ENCODE measurements around the gene GLRA1.
A peak's percentile ranks its signal among the peaks of the same experiment; 100 is the strongest.
"Not testable (repeated sequence)": the region's sequence is repeated elsewhere in the genome, so short reads cannot be mapped to it uniquely, and the experiment has no call there.

The GLRA1 gene

DNA sequence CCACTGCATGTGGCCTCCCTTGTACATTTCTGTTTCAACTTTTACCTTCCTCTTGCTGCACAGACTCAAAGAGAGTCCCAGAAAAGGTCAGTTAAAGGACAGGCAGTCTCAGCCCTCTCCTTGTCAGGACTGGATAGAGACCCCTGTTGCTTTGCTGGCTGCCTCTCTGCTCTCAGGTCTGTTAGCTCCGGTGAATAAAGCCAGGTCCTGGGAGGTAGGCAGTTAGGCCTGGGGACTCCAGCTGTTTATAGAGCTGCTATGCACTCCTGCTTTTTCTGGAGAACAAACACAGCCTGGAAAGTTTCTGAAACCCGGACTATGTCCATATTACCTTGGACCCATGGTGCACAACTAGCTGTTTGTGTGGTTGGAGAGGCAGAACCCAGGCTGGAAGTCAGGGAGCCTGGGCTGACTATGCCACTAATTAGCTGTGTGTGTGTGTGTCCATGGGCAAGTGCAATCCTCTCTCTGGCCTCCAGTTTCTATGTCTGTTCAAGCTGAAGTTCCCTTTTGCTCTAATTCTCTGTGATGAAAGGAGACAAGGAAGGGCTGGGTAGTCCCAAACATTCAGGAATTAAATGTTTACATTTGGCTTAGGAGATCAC, 42.9 kb downstream of the GLRA1 start:
- DNase-seq (ENCODE audit: low spot score) = no peak

DNA sequence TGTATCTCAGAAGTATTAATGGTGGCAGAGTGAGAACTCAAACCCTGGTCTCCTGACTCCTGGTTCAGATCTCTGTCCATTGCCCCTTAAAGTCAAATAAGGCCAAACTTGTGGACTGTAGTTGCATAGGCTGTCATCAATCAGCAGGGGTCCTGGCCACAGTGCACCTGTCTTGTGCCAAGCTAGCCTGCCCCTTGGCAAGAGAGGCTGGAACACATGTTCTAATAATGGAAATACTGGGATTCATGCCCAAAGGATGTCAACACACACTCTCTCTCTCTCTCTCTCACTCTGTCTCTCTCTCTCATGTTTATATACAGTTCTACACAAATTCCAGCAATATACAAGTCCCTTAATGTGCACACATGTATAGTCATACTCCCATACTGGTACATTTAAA, 44.3 kb downstream of the GLRA1 start:
- no peak for DNase-seq (ENCODE audit: low spot score)

GRCh38 chr5:151873701-151874100, 51.0 kb downstream of the GLRA1 start:
- DNase-seq (ENCODE audit: low spot score) = no peak

DNA sequence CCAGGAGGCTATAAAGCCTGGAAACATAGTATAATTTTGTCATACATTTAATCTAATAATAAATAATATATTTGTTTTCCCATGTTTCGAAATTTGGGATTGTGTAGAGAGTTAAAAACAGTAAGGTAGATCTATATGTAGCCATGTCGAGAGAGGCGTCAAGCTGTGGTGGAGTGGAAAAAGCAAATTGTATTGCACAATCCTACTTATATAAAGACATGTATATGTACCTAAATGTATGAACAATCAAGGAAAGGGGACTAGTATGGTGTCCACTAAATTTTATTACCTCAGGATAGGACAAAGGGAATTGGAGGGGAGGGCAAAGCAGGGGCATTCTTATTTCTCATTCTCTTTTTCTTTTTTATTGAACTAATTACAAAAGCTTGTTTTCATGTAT, 52.0 kb downstream of the GLRA1 start:
- no peak for DNase-seq (ENCODE audit: low spot score)

DNA sequence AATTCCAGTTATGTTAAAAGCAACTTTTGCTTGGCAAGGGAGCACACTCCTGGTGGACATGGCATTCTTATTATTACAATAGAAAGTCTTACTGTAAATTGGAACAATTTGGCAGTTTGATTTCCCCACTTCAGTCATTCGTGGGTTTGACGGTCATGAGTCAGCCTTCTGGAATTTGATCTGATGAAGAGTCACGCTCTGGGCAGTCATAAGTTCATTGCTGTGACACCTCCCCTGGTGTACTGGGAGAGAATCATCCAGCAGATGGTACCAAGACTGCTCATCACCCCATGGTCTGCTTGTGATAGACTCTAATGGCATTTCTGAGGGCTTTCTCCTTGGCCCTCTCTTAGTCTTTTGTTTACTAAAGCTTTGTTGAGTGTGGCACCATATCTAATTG, 53.8 kb downstream of the GLRA1 start:
- no peak for DNase-seq (ENCODE audit: low spot score)

DNA sequence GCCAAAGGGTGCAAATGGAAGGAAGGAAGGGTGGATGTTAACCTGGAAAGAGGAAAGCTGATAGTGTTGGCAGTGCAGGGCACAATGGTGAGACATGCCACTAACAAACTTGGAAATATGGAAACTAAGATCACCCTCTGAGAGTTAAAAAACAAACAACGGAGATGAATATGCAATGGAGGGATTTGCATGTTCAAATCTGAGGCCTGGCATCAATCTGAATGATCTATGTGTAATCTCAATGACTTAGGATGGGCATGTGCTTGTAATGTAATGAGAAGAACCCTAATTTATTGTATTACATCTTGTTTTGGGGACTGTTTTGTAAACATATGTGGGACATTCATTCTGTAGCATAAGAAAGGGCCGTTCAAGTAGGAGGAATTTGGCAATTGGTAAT, 54.4 kb downstream of the GLRA1 start:
- DNase-seq (ENCODE audit: low spot score) = no peak

GRCh38 chr5:151869843-151870242, 54.8 kb downstream of the GLRA1 start:
- DNase-seq (ENCODE audit: low spot score) = no peak

GRCh38 chr5:151868451-151868850, 56.2 kb downstream of the GLRA1 start:
- DNase-seq (ENCODE audit: low spot score) = no peak

- no peak for DNase-seq (ENCODE audit: low spot score)
Observed at GRCh38 chr5:151864061-151864748, 60.4 kb downstream of the GLRA1 start.

DNA sequence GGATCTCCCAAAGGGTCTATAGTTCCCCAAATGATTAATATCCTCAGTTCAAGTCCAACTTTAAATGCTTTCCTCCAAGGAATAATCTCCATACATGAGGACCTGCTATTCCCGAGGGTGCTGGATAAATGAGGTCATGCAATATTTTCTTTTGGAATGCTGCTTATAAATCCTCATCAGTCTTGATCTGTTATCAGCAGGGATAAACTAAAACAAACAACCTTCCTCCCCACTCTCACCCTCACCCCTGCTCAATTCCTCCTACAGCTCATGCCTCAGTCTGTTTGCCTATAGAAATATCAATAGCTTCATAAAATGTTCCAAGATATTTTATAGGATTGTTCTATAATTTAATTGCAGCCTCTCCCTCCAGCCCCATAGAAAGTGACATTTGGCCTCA, 61.1 kb downstream of the GLRA1 start:
- no peak for DNase-seq (ENCODE audit: low spot score)

DNA sequence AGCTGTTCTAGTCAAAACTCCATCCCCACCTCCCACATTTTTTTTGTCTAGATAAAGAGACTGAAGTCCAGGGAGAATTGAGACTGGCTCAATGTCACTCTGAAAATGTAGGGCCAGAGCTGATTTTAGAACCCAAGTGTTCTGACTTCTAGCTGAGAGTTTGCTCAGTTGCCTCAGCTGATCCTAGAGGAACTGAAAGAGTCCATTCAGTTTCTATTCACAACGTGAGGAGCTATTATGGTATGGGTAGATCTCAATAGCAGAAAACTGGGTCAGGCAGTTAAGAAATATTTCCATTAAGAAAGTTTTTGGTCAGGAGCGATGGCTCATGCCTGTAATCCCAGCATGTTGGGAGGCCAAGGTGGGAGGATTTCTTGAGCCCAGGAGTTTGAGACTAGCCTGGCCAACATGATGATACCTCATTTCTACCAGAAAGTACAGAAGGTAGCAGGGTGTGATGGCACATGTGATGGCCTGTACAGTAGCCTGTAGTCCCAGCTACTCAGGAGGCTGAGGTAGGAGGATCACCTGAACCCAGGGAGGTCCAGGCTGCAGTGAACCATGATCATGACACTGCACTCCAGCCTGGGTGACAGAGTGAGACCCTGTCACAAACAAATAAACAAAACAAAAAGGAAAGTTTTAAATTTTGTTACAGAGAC, 61.7 kb downstream of the GLRA1 start:
- DNase-seq (ENCODE audit: low spot score) = no peak

- DNase-seq (ENCODE audit: low spot score) = not testable (repeated sequence)
Observed at GRCh38 chr5:151860867-151861266, 63.8 kb downstream of the GLRA1 start.

DNA sequence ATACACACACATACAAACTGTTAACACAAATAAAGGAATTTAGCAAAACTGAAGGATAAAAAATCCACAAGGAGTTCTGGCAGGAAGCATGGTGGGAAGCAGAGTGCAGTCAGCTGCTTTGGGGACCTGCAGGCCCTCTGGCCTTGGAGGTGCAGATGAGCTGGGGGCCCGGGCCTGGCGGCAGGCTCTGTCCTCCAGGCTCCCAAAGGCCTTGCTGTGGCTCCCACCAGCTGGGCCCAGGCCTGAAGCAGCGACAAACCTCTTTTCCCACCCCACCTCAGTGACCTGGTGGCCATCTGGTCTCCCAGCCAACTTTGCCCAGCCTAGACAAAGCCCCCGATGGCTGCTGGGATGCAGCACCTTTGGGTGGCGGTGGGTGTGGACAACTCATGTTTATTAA, 67.8 kb downstream of the GLRA1 start:
- DNase-seq (ENCODE audit: low spot score) = no peak

- no peak for DNase-seq (ENCODE audit: low spot score)
Observed at GRCh38 chr5:151855701-151856100, 69.0 kb downstream of the GLRA1 start.

- no peak for DNase-seq (ENCODE audit: low spot score)
Observed at GRCh38 chr5:151847871-151848270, 76.8 kb downstream of the GLRA1 start.

DNA sequence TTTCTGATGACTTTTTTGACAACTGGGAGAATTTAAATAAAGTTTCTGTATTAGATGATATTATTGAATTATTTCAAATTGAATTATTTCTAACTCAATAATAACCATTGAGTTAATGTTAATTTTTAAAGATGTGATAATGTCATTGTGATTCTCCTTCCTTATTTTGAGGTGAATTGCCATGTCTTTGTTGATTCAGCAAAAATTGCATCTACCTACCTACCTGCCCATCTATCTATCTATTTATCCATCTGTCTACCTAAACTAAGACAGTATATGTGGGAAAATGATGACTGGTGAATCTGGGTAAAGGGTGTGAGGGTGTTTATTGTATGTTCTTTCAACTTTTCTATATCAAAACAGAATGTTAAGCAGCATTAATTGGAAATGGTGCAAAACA, 77.9 kb downstream of the GLRA1 start:
- no peak for DNase-seq (ENCODE audit: low spot score)

- not testable (repeated sequence) for DNase-seq (ENCODE audit: low spot score)
Observed at GRCh38 chr5:151832843-151833242, 91.8 kb downstream of the GLRA1 start.

DNA sequence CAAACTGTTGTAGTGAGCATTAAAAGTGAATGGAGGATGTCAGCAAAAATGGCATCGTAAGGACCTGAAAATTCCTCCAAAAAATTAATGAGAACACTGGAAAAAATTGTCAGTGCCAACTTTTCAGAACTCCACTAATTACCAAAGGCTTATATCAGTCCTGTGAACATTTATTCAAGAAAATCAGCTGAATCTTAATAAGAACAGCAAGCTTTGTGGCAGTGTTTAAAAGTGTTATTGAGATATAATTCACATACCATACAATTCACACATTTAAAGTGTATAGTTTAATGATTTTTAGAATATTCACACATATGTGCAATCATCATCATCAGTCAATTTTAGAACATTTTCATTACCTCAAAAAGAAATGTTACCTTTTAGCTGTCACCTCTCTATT, 95.3 kb downstream of the GLRA1 start:
- DNase-seq (ENCODE audit: low spot score) = no peak

DNA sequence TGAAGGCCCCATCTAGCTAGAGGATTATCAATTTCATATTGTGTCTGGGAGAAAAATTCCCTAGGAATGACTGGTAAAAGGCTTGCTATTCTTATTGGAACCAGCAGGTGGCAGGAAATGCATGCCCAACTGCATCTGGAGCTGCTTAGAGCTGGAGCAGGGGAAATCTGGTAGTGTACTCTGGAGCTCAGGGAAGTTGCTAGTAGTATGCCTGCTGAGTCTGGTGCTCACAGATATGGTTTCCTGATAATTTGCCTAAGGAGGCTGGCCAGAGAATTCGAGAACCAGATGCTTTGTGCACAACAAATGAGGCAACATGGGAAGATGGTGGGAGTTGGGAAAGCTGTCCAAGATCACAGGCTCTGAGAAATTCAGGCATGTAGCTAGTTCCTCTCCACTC, 99.2 kb downstream of the GLRA1 start:
- peak; percentile 43 for DNase-seq (ENCODE audit: low spot score)

- DNase-seq (ENCODE audit: low spot score) = no peak
Observed at GRCh38 chr5:151822141-151822540, 102.5 kb downstream of the GLRA1 start.

GRCh38 chr5:151820903-151821302, 103.7 kb downstream of the GLRA1 start:
- no peak for DNase-seq (ENCODE audit: low spot score)

GRCh38 chr5:151820271-151820670, 104.4 kb downstream of the GLRA1 start:
- DNase-seq (ENCODE audit: low spot score) = no peak

DNA sequence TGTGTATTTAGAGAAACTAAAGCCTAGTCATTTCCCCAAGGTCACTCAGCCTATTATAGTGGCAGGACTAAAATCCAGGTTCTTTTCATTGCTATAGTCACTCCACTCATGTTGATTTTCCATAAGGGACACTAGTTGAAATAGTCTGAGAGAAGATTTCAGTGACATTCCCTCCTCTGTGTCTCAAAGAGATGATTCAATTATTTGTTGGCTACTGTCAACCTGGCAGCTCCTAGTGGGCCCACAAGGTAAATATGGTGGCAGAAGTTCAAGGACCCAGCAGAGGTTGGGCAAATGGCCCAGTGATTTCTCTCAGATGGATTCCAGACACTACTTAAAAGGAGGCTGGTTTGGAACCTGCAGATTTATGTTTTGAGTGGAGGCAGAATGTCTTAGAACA, 104.8 kb downstream of the GLRA1 start:
- no peak for DNase-seq (ENCODE audit: low spot score)

GRCh38 chr5:151815051-151815450, 109.6 kb downstream of the GLRA1 start:
- no peak for DNase-seq (ENCODE audit: low spot score)

Data from hematopoietic multipotent progenitor cell treated with erythropoietin and hydrocortisone succinate and interleukin-3 and kit ligand, for 17 days (in vitro differentiated cells).